Brain pericyte (primary cell): ENCODE data around the gene GRIK1.

Experiments
- DNase-seq: peaks from one replicate; pipeline ENCODE4 v3.0.0-alpha.2; 2012; ENCODE audit warnings: low read depth, low spot score

Gene GRIK1

GRCh38 chr21:29909571-29909970 lies 30.2 kb downstream of the GRIK1 start:
- no peak for DNase-seq

- peak; percentile 3 for DNase-seq
Measured at GRCh38 chr21:29904359-29905282, 35.2 kb downstream of the GRIK1 start.

- DNase-seq = no peak
Measured at GRCh38 chr21:29896884-29897283, 42.9 kb downstream of the GRIK1 start.

- no peak for DNase-seq
Measured at GRCh38 chr21:29893687-29894086, 46.1 kb downstream of the GRIK1 start.

GRCh38 chr21:29892379-29892778 lies 47.4 kb downstream of the GRIK1 start:
- no peak for DNase-seq

- DNase-seq = no peak
Measured at GRCh38 chr21:29888437-29888836, 51.4 kb downstream of the GRIK1 start.

GRCh38 chr21:29887313-29888009 lies 52.3 kb downstream of the GRIK1 start:
- DNase-seq = no peak

- no peak for DNase-seq
Measured at GRCh38 chr21:29885491-29885890, 54.3 kb downstream of the GRIK1 start.

GRCh38 chr21:29875873-29876272 lies 63.9 kb downstream of the GRIK1 start:
- no peak for DNase-seq

GRCh38 chr21:29875036-29875716 lies 64.6 kb downstream of the GRIK1 start:
- no peak for DNase-seq

GRCh38 chr21:29873908-29874307 lies 65.9 kb downstream of the GRIK1 start:
- DNase-seq = no peak

GRCh38 chr21:29870814-29871213 lies 69.0 kb downstream of the GRIK1 start:
- DNase-seq = no peak

- no peak for DNase-seq
Measured at GRCh38 chr21:29867796-29868195, 72.0 kb downstream of the GRIK1 start.

GRCh38 chr21:29860346-29860745 lies 79.5 kb downstream of the GRIK1 start:
- no peak for DNase-seq

- DNase-seq = no peak
Measured at GRCh38 chr21:29857150-29857549, 82.6 kb downstream of the GRIK1 start.

GRCh38 chr21:29854795-29855194 lies 85.0 kb downstream of the GRIK1 start:
- no peak for DNase-seq

- DNase-seq = no peak
Measured at GRCh38 chr21:29851611-29852010, 88.2 kb downstream of the GRIK1 start.

- peak; percentile 17 for DNase-seq
Measured at GRCh38 chr21:29849735-29850176, 90.0 kb downstream of the GRIK1 start.

GRCh38 chr21:29843804-29844203 lies 96.0 kb downstream of the GRIK1 start:
- DNase-seq = no peak

GRCh38 chr21:29834617-29835016 lies 105.2 kb downstream of the GRIK1 start:
- no peak for DNase-seq

- DNase-seq = no peak
Measured at GRCh38 chr21:29832217-29832616, 107.6 kb downstream of the GRIK1 start.

GRCh38 chr21:29829564-29830275 lies 110.1 kb downstream of the GRIK1 start:
- DNase-seq = no peak
